ENCODE data around the gene SMIM12.
A peak's percentile ranks its signal among the peaks of the same experiment; 100 is the strongest.

The SMIM12 gene

GRCh38 chr1:34859446-34860200 is at the start of gene SMIM12:
TSS of gene SMIM12 (minus strand) at chr1:34859749. CDS start at chr1:34855977, 3,772 bp downstream.
- peak; percentile 96 for DNase-seq

- no peak for DNase-seq
Observed at GRCh38 chr1:34908369-34908768, 48.8 kb upstream of the SMIM12 start.

GRCh38 chr1:34907487-34908090 is 48.0 kb upstream of the SMIM12 start:
- DNase-seq, result no peak

GRCh38 chr1:34906756-34907155 is 47.2 kb upstream of the SMIM12 start:
- DNase-seq, result peak; percentile 93

GRCh38 chr1:34906222-34906621 is 46.7 kb upstream of the SMIM12 start:
- no peak for DNase-seq

GRCh38 chr1:34905098-34905459 is 45.5 kb upstream of the SMIM12 start:
- no peak for DNase-seq

- DNase-seq, result no peak
Observed at GRCh38 chr1:34904236-34905097, 44.9 kb upstream of the SMIM12 start.

GRCh38 chr1:34901919-34902318 is 42.4 kb upstream of the SMIM12 start:
- DNase-seq, result no peak

GRCh38 chr1:34900775-34901502 is 41.4 kb upstream of the SMIM12 start:
- no peak for DNase-seq

- no peak for DNase-seq
Observed at GRCh38 chr1:34899906-34900305, 40.4 kb upstream of the SMIM12 start.

GRCh38 chr1:34899471-34899870 is 39.9 kb upstream of the SMIM12 start:
- DNase-seq, result no peak

GRCh38 chr1:34898330-34898761 is 38.8 kb upstream of the SMIM12 start:
- DNase-seq, result no peak

GRCh38 chr1:34896612-34897011 is 37.1 kb upstream of the SMIM12 start:
- DNase-seq, result no peak

- no peak for DNase-seq
Observed at GRCh38 chr1:34889705-34890104, 30.2 kb upstream of the SMIM12 start.

GRCh38 chr1:34887593-34887992 is 28.0 kb upstream of the SMIM12 start:
- no peak for DNase-seq

- no peak for DNase-seq
Observed at GRCh38 chr1:34885405-34886247, 26.1 kb upstream of the SMIM12 start.

- no peak for DNase-seq
Observed at GRCh38 chr1:34884961-34885360, 25.4 kb upstream of the SMIM12 start.

GRCh38 chr1:34884536-34884935 is 25.0 kb upstream of the SMIM12 start:
- DNase-seq, result no peak

GRCh38 chr1:34879230-34879629 is 19.7 kb upstream of the SMIM12 start:
- no peak for DNase-seq

GRCh38 chr1:34876406-34876805 is 16.9 kb upstream of the SMIM12 start:
- DNase-seq, result no peak

GRCh38 chr1:34874296-34874952 is 14.9 kb upstream of the SMIM12 start:
- DNase-seq, result peak; percentile 75

- DNase-seq, result no peak
Observed at GRCh38 chr1:34872133-34872503, 12.6 kb upstream of the SMIM12 start.

Measured in NCI-H82 (cell line).